GM12872 (cell line): ENCODE results near the gene PERCC1.

Source experiments
- CTCF ChIP-seq: IDR thresholded peaks from 3 replicates; pipeline ENCODE4 v1.5.1; 2011; ENCODE audit warnings: low read depth, mild to moderate bottlenecking, low read length, moderate library complexity; ENCODE audit not compliant: insufficient read depth

The PERCC1 gene

GRCh38 chr16:1455190-1456171 is 24.6 kb downstream of the PERCC1 start:
- TF ChIP-seq CTCF: no peak

GRCh38 chr16:1456951-1457350 is 26.1 kb downstream of the PERCC1 start:
- TF ChIP-seq CTCF: no peak

- TF ChIP-seq CTCF: no peak
These were observed 26.8 kb downstream of the PERCC1 start for GRCh38 chr16:1457489-1458245.

- TF ChIP-seq CTCF: no peak
These were observed 27.6 kb downstream of the PERCC1 start for GRCh38 chr16:1458336-1458976.

GRCh38 chr16:1458977-1459341 is 28.1 kb downstream of the PERCC1 start:
- TF ChIP-seq CTCF: no peak

- no peak for TF ChIP-seq CTCF
These were observed 29.1 kb downstream of the PERCC1 start for GRCh38 chr16:1459967-1460366.

- no peak for TF ChIP-seq CTCF
These were observed 29.8 kb downstream of the PERCC1 start for GRCh38 chr16:1460602-1461138.
